Endothelial cell of umbilical vein (primary cell): Measurements from ENCODE around the gene POR.

Source experiments
- CTCF ChIP-seq, 2 donors: IDR thresholded peaks; 1 replicate in 1 of 2; 2 replicates in 1 of 2; pipeline ENCODE4 v1.5.1; 2011; ENCODE audit warnings: low read length in 2 of 2, mild to moderate bottlenecking in 2 of 2, moderate library complexity in 2 of 2, control low read depth in 1 of 2, inconsistent platforms in 1 of 2, low read depth in 1 of 2; ENCODE audit not compliant: insufficient read depth in 1 of 2; ENCODE audit errors: extremely low read depth in 1 of 2
- POLR2A ChIP-seq: IDR thresholded peaks from 2 replicates; pipeline ENCODE4 v1.6.1; 2012; ENCODE audit warnings: low read depth, mild to moderate bottlenecking, control low read depth, low read length

DNA sequence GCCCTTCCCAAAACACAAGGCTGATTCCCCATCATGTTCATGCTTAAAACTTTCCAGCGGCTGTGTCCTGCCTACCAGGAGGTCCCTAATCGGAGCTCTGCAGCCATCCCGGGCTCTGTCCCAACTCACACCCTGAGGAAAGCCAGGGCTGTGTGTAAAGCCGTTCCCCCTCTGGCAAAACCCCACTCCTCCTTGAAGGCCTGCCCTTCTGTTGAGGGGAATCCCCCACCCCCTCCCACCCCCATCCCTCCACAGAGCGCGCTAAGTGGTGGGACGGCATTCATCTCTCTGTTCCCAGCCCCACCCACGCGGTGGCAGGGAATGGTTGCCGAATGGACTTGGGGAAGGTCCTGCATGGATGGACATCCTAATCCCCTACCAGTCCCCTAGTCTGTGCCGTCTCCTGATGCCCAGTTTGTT, 80.1 kb downstream of the POR start:
- TF ChIP-seq CTCF (IDR thresholded peaks at IDR 0.05; ENCODE audit: extremely low read depth in 1 of 2, insufficient read depth in 1 of 2, low read depth in 1 of 2, low read length in 2 of 2) (no peak), POLR2A (no peak)
